ENCODE measurements around the gene IGF2BP2. TPM values are rescaled to one million over a fixed set of nuclear protein-coding genes. Genes with fewer than 3 reads are reported as not detected.

Gene IGF2BP2
- total RNA-seq, 1 experiment from 2014 or later: 154 TPM

- BruUV-seq (replicated peaks): no TSS peak
- TF ChIP-seq, protein P1, sequence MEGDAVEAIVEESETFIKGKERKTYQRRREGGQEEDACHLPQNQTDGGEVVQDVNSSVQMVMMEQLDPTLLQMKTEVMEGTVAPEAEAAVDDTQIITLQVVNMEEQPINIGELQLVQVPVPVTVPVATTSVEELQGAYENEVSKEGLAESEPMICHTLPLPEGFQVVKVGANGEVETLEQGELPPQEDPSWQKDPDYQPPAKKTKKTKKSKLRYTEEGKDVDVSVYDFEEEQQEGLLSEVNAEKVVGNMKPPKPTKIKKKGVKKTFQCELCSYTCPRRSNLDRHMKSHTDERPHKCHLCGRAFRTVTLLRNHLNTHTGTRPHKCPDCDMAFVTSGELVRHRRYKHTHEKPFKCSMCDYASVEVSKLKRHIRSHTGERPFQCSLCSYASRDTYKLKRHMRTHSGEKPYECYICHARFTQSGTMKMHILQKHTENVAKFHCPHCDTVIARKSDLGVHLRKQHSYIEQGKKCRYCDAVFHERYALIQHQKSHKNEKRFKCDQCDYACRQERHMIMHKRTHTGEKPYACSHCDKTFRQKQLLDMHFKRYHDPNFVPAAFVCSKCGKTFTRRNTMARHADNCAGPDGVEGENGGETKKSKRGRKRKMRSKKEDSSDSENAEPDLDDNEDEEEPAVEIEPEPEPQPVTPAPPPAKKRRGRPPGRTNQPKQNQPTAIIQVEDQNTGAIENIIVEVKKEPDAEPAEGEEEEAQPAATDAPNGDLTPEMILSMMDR (IDR thresholded peaks at IDR 0.05; ENCODE audit: unreplicated experiment): no peak
- DNase-seq (ENCODE audit: unreplicated experiment): no peak
- ChIA-PET POLR2A (interaction anchor here (1.1 to 10.1 kb wide), 6 partner anchors 13 to 206 kb away, joined by 4 to 128 read pairs (median 20); partner anchors contain the start of genes IGF2BP2 and TRA2B), CTCF (interaction anchor here (0.7 to 6.3 kb wide), 6 partner anchors 14 to 247 kb away, joined by 3 to 59 read pairs (median 3); no protein-coding TSS in a partner anchor)
- Mint-ChIP-seq H3K27me3 (ENCODE audit: insufficient read depth, unreplicated experiment) (no peaks in the 10 kb centered on the region), H3K4me3 (ENCODE audit: unreplicated experiment) (no peak overlapping the region), H3K9me3 (ENCODE audit: unreplicated experiment) (no peaks in the 10 kb centered on the region), H3K27ac (ENCODE audit: low read depth, unreplicated experiment) (no peak overlapping the region), H3K4me1 (ENCODE audit: insufficient read depth, unreplicated experiment) (peaks cover 62% of the 10 kb centered on the region), H3K36me3 (ENCODE audit: insufficient read depth, unreplicated experiment) (peaks cover 26% of the 10 kb centered on the region)
- intact Hi-C loops (cut with micrococcal nuclease): no loop called here
Observed at GRCh38 chr3:185730550-185730949, 94.3 kb downstream of the IGF2BP2 start.

DNA sequence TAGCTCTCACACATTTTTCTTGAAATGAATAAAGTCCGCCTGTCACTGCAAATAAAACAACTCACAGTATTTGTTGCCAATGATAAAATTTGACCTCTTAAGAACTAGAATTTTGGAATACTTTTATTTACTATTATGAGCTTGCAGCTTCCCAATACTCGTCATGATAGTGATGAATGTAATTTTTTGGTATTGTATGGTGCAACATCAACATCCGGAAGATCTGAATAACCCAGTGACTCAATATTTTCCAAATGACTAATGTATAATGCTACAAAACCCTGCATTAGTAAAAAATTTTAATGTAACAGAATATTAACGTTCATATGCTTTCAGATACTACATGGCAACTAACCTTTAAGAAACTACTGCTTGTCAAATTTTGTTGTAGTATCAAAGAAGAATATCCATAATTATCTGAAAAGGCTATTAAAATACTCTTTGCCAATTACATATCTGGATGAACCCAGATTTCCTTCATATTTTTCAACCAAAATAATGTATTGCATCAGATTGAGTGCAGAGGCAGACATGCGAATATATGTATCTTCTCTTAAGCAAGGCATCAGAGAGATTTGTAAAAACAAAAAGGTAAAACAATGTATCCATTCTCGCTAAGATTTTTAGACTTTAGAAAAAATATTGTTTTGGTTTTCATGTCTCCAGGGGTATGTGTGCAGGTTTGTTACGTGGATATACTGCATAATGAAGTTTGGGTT is 95.3 kb downstream of the IGF2BP2 start:
- peaks cover 23% of the 10 kb centered on the region for H3K36me3 Mint-ChIP-seq (ENCODE audit: insufficient read depth, unreplicated experiment)
- intact Hi-C loops (cut with micrococcal nuclease): loop anchor here (1.0 to 2.0 kb wide), 2 partner anchors 53 to 69 kb away; no protein-coding TSS in a partner anchor
- BruUV-seq (replicated peaks): no TSS peak
- H3K9me3 Mint-ChIP-seq (ENCODE audit: unreplicated experiment): no peaks in the 10 kb centered on the region
- H3K27ac Mint-ChIP-seq (ENCODE audit: low read depth, unreplicated experiment): peak overlapping the region; percentile 99
- ChIA-PET POLR2A (interaction anchor here (0.5 to 10.1 kb wide), 17 partner anchors 12 to 210 kb away, joined by 3 to 128 read pairs (median 4); partner anchors contain the start of genes IGF2BP2 and TRA2B), CTCF (interaction anchor here (0.9 to 1.8 kb wide), 3 partner anchors 10 to 214 kb away, joined by 3 to 9 read pairs (median 4); no protein-coding TSS in a partner anchor)
- DNase-seq (ENCODE audit: unreplicated experiment): peak; percentile 83
- H3K4me1 Mint-ChIP-seq (ENCODE audit: insufficient read depth, unreplicated experiment): peaks cover 70% of the 10 kb centered on the region
- TF ChIP-seq, protein P1 (IDR thresholded peaks at IDR 0.05; ENCODE audit: unreplicated experiment): no peak
- no peaks in the 10 kb centered on the region for H3K27me3 Mint-ChIP-seq (ENCODE audit: insufficient read depth, unreplicated experiment)
- peak overlapping the region; percentile 47 for H3K4me3 Mint-ChIP-seq (ENCODE audit: unreplicated experiment)

- DNase-seq (ENCODE audit: unreplicated experiment): peak; percentile 47
- H3K27ac Mint-ChIP-seq (ENCODE audit: low read depth, unreplicated experiment): peak overlapping the region; percentile 99
- peaks cover 22% of the 10 kb centered on the region for H3K36me3 Mint-ChIP-seq (ENCODE audit: insufficient read depth, unreplicated experiment)
- TF ChIP-seq, protein P1 (IDR thresholded peaks at IDR 0.05; ENCODE audit: unreplicated experiment): no peak
- H3K9me3 Mint-ChIP-seq (ENCODE audit: unreplicated experiment): peaks cover 4% of the 10 kb centered on the region
- CTCF ChIA-PET: interaction anchor here (0.8 to 1.8 kb wide), 4 partner anchors 9 to 215 kb away, joined by 3 to 9 read pairs (median 4); no protein-coding TSS in a partner anchor
- BruUV-seq (replicated peaks): TSS peak; percentile 31
- H3K4me3 Mint-ChIP-seq (ENCODE audit: unreplicated experiment): peak overlapping the region; percentile 47
- POLR2A ChIA-PET: interaction anchor here (0.5 to 10.1 kb wide), 19 partner anchors 11 to 211 kb away, joined by 3 to 128 read pairs (median 4); partner anchors contain the start of genes IGF2BP2 and TRA2B
- intact Hi-C loops (cut with micrococcal nuclease): loop anchor here (1.0 to 2.0 kb wide), 2 partner anchors 52 to 68 kb away; no protein-coding TSS in a partner anchor
- H3K27me3 Mint-ChIP-seq (ENCODE audit: insufficient read depth, unreplicated experiment): no peaks in the 10 kb centered on the region
- peaks cover 67% of the 10 kb centered on the region for H3K4me1 Mint-ChIP-seq (ENCODE audit: insufficient read depth, unreplicated experiment)
Observed at GRCh38 chr3:185728630-185729336, 96.1 kb downstream of the IGF2BP2 start.

Data from MCF 10A (cell line).